Transverse colon (tissue), 4 donors: ENCODE results near the gene ANKRD40CL.

Experiments
- CTCF ChIP-seq, 5 experiments: fragments of 200-600 bp in 3 of 5; fragments of 450-650 bp in 2 of 5; sonication (generic) in 3 of 5; IDR thresholded peaks; 1 replicate in 2 of 5; 2 replicates in 3 of 5; pipeline ENCODE4 v1.5.1; 2016 to 2017; ENCODE audit warnings: antibody characterized with exemption in 5 of 5, inconsistent platforms in 3 of 5, mild to moderate bottlenecking in 2 of 5, moderate library complexity in 1 of 5
- POLR2A ChIP-seq: fragments of 450-650 bp; IDR thresholded peaks from one replicate; pipeline ENCODE4 v1.6.1; 2016; ENCODE audit warnings: antibody characterized with exemption, mild to moderate bottlenecking, moderate library complexity
- POLR2AphosphoS5 ChIP-seq, 3 donors: sonication (generic); formaldehyde crosslinking; IDR thresholded peaks; one replicate each; pipeline ENCODE4 v1.6.1; 2016; ENCODE audit warnings: antibody characterized with exemption in 3 of 3

- TF ChIP-seq CTCF (IDR thresholded peaks at IDR 0.05) (no peak), POLR2AphosphoS5 (IDR thresholded peaks at IDR 0.05) (no peak), POLR2A (no peak)
These were observed 41.1 kb upstream of the ANKRD40CL start for GRCh38 chr17:50808413-50808812.
